GM12878 (cell line): ENCODE measurements around the gene AGK. TPM values are rescaled to one million over a fixed set of nuclear protein-coding genes. Genes with fewer than 3 reads are reported as not detected.

Source experiments
- ASH2L ChIP-seq: fragments of 300-600, 200-600 bp; sonication (generic); IDR thresholded peaks from 2 replicates; pipeline ENCODE4 v1.6.1; 2017; ENCODE audit warnings: low read depth, mild to moderate bottlenecking, borderline replicate concordance
- ATF7 ChIP-seq: fragments of 450-650 bp; IDR thresholded peaks from 2 replicates; pipeline ENCODE4 v1.6.1; 2016; ENCODE audit warnings: low read depth, mild to moderate bottlenecking
- BRCA1 ChIP-seq: IDR thresholded peaks from 2 replicates; pipeline ENCODE4 v1.6.1; 2011; ENCODE audit warnings: low read depth, low read length, improper control_type of control experiment
- CBX3 ChIP-seq: fragments of 200-600 bp; sonication (generic); IDR thresholded peaks from 2 replicates; pipeline ENCODE4 v1.6.1; 2016; ENCODE audit warnings: low read depth, borderline replicate concordance
- CHD4 ChIP-seq: fragments of 200-600 bp; sonication (generic); IDR thresholded peaks from 2 replicates; pipeline ENCODE4 v1.6.1; 2016; ENCODE audit warnings: mild to moderate bottlenecking
- IKZF2 ChIP-seq, 2 experiments: fragments of 450-650 bp; IDR thresholded peaks; 2 replicates each; pipeline ENCODE4 v1.6.1; 2017; ENCODE audit warnings: mild to moderate bottlenecking in 2 of 2, moderate library complexity in 2 of 2
- JUND ChIP-seq: IDR thresholded peaks from 2 replicates; pipeline ENCODE4 v1.6.1; 2012; ENCODE audit warnings: low read depth, mild to moderate bottlenecking, low read length, improper control_type of control experiment, moderate library complexity
- MEF2A ChIP-seq: IDR thresholded peaks from 2 replicates; pipeline ENCODE4 v1.6.1; 2011; ENCODE audit warnings: low read depth, mild to moderate bottlenecking, low read length, moderate library complexity; ENCODE audit not compliant: insufficient read depth
- MEF2B ChIP-seq: fragments of 450-650 bp; IDR thresholded peaks from 2 replicates; pipeline ENCODE4 v1.6.1; 2018; ENCODE audit warnings: mild to moderate bottlenecking, moderate library complexity; ENCODE audit not compliant: partially characterized antibody, poor library complexity, severe bottlenecking
- MTA2 ChIP-seq: fragments of 450-650 bp; IDR thresholded peaks from 2 replicates; pipeline ENCODE4 v1.6.1; 2016; ENCODE audit warnings: low read depth, mild to moderate bottlenecking, moderate library complexity
- NFYB ChIP-seq: IDR thresholded peaks from 2 replicates; pipeline ENCODE4 v1.6.1; 2011; ENCODE audit warnings: low read depth, mild to moderate bottlenecking, low read length, improper control_type of control experiment, moderate library complexity; ENCODE audit not compliant: insufficient read depth
- PAX8 ChIP-seq: fragments of 450-650 bp; IDR thresholded peaks from 2 replicates; pipeline ENCODE4 v1.6.1; 2017; ENCODE audit warnings: mild to moderate bottlenecking, moderate library complexity
- POU2F2 ChIP-seq: IDR thresholded peaks from 3 replicates; pipeline ENCODE4 v1.6.1; 2011; ENCODE audit warnings: low read depth, mild to moderate bottlenecking, low read length, borderline replicate concordance
- WRNIP1 ChIP-seq: IDR thresholded peaks from 2 replicates; pipeline ENCODE4 v1.6.1; 2011; ENCODE audit warnings: low read depth, low read length, improper control_type of control experiment, borderline replicate concordance
- ZBED1 ChIP-seq: IDR thresholded peaks from 2 replicates; pipeline ENCODE4 v1.6.1; 2016; ENCODE audit warnings: borderline replicate concordance
- ZBTB40 ChIP-seq: fragments of 450-650 bp; IDR thresholded peaks from 2 replicates; pipeline ENCODE4 v1.6.1; 2016; ENCODE audit warnings: mild to moderate bottlenecking, moderate library complexity, borderline replicate concordance
- polyA plus RNA-seq, 11 experiments: library from polyadenylated mRNA; depleted of rRNA in 4 of 11; unstranded in 6 of 11; stranded (reverse) in 5 of 11; fragments of >200 nt; fragmentation: Nextera tagmentation in 4 of 11; fragmentation: Illumina TruSeq in 1 of 11; extraction: Ambion mirVana in 4 of 11; extraction: Trizol in 1 of 11; gene quantifications; 1 replicate in 1 of 11; 2 replicates in 10 of 11; pipeline versions ENCODE4 v1.2.1 to v1.2.3, GENCODE V29; 2011 to 2016; ENCODE audit warnings: inconsistent platforms in 2 of 11, missing spikeins in 2 of 11, low read depth in 1 of 11
- total RNA-seq, 4 experiments: library from RNA; depleted of rRNA in 3 of 4; stranded (reverse); fragments of >200 nt in 3 of 4; fragmentation: Illumina TruSeq in 1 of 4; extraction: Trizol in 1 of 4; gene quantifications; 2 replicates each; pipeline versions ENCODE4 v1.2.1 to v1.2.3, GENCODE V29; 2013 to 2021
- TF ChIP-seq, protein P1 (sequence below): fragments of 450-650 bp; formaldehyde crosslinking; IDR thresholded peaks from 2 replicates; pipeline ENCODE4 v1.4.0; 2022; ENCODE audit warnings: mild to moderate bottlenecking, moderate library complexity
- TF ChIP-seq, protein P2 (sequence below): fragments of 450-650 bp; IDR thresholded peaks from 2 replicates; pipeline ENCODE4 v1.6.1; 2016; ENCODE audit warnings: mild to moderate bottlenecking
- TF ChIP-seq, protein P3 (sequence below): fragments of 450-650 bp; IDR thresholded peaks from 2 replicates; pipeline ENCODE4 v1.6.1; 2017; ENCODE audit warnings: borderline replicate concordance

The AGK gene
- total and polyA plus RNA-seq, 10 of the 15 experiments (the other 5 are each of a cell fraction or from before 2014, with no cell fraction given) = 32.5 to 85.6 (median 47.8) TPM

DNA sequence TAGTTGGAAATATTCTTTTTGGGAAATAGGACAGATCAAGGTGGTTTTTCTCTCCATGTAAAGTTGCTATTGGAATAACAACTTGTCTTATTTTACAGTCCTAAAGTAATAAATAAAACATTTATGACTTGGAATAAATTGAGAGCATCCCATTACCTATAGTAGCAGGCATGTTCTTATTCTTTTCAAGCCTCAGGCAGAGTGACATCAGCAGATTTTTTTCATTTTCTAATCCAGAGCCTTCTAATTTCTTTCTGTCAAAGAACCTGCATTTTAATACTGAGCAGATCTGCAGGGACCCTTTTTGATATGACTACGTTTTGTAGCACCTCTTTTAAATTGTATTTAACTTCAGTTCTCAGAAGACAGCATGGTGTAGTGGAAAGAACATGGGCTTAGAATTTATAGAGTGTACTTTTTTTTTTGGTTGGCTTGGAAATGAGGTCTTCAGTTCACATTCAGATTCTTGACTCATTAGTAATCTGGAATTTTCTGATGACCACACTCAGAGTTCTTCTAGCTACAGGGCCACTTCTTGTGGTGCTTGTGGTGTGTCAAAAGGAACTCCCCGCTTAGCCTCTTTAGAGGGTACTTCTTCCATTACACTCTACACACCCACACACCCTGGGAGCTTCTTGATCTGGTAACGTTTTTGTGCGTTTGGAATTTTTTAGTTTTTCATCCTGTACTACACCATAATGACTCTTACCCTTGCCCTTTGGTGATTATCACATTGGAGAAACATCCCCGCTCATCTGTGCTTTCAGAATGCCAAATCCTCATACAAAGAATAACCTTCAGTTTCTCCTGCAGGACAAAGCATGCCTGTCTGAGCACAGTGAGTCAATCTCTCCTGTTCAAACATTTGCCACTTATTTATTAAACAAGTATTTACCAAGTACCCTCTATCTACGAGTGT is 34.6 kb downstream of the AGK start (continued):
- TF ChIP-seq, protein P1, sequence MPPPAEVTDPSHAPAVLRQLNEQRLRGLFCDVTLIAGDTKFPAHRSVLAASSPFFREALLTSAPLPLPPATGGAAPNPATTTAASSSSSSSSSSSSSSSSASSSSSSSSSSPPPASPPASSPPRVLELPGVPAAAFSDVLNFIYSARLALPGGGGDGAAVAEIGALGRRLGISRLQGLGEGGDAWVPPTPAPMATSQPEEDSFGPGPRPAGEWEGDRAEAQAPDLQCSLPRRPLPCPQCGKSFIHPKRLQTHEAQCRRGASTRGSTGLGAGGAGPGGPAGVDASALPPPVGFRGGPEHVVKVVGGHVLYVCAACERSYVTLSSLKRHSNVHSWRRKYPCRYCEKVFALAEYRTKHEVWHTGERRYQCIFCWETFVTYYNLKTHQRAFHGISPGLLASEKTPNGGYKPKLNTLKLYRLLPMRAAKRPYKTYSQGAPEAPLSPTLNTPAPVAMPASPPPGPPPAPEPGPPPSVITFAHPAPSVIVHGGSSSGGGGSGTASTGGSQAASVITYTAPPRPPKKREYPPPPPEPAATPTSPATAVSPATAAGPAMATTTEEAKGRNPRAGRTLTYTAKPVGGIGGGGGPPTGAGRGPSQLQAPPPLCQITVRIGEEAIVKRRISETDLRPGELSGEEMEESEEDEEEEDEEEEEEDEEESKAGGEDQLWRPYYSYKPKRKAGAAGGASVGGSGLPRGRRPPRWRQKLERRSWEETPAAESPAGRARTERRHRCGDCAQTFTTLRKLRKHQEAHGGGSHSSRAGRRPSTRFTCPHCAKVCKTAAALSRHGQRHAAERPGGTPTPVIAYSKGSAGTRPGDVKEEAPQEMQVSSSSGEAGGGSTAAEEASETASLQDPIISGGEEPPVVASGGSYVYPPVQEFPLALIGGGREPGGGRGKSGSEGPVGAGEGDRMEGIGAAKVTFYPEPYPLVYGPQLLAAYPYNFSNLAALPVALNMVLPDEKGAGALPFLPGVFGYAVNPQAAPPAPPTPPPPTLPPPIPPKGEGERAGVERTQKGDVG (CRISPR knock-in tag) = no peak
- TF ChIP-seq MEF2B (no peak), ATF7 (peak; percentile 74), ZBED1 (peak; percentile 73; the same call in 1 of the 2 replicates), WRNIP1 (no peak), POU2F2 (0 out of 3 replicates have a peak, but pooled peaks have one; percentile 32), CHD4 (no peak), NFYB (no peak), MTA2 (peak; percentile 70; the same call in 1 of the 2 replicates), MEF2A (0 out of 2 replicates have a peak, but pooled peaks have one; percentile 35), JUND (no peak), CBX3 (no peak), PAX8 (no peak), ASH2L (no peak), IKZF2 (IDR thresholded peaks at IDR 0.05) (peak; percentile 76 to 77), BRCA1 (no peak), ZBTB40 (no peak)
- TF ChIP-seq, protein P2, sequence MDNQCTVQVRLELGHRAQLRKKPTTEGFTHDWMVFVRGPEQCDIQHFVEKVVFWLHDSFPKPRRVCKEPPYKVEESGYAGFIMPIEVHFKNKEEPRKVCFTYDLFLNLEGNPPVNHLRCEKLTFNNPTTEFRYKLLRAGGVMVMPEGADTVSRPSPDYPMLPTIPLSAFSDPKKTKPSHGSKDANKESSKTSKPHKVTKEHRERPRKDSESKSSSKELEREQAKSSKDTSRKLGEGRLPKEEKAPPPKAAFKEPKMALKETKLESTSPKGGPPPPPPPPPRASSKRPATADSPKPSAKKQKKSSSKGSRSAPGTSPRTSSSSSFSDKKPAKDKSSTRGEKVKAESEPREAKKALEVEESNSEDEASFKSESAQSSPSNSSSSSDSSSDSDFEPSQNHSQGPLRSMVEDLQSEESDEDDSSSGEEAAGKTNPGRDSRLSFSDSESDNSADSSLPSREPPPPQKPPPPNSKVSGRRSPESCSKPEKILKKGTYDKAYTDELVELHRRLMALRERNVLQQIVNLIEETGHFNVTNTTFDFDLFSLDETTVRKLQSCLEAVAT = 0 out of 2 replicates have a peak, but pooled peaks have one; percentile 43
- TF ChIP-seq, protein P3, sequence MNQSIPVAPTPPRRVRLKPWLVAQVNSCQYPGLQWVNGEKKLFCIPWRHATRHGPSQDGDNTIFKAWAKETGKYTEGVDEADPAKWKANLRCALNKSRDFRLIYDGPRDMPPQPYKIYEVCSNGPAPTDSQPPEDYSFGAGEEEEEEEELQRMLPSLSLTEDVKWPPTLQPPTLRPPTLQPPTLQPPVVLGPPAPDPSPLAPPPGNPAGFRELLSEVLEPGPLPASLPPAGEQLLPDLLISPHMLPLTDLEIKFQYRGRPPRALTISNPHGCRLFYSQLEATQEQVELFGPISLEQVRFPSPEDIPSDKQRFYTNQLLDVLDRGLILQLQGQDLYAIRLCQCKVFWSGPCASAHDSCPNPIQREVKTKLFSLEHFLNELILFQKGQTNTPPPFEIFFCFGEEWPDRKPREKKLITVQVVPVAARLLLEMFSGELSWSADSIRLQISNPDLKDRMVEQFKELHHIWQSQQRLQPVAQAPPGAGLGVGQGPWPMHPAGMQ = no peak
